Ovary (tissue), 3 donors: ENCODE measurements around the gene SEH1L.

Experiments used
- CTCF ChIP-seq, 3 donors: fragments of 450-650 bp in 2 of 3; fragments of 200-600 bp in 1 of 3; IDR thresholded peaks; one replicate each; pipeline versions ENCODE4 v1.5.1 to v1.8.0; 2016 to 2022; ENCODE audit warnings: antibody characterized with exemption in 3 of 3, mild to moderate bottlenecking in 1 of 3
- EP300 ChIP-seq: sonication (generic); formaldehyde crosslinking; IDR thresholded peaks from one replicate; pipeline ENCODE4 v1.6.1; 2017; ENCODE audit warnings: antibody characterized with exemption
- POLR2A ChIP-seq: fragments of 450-650 bp; IDR thresholded peaks from one replicate; pipeline ENCODE4 v1.6.1; 2017; ENCODE audit warnings: antibody characterized with exemption, mild to moderate bottlenecking, moderate library complexity
- donor health status: DM: no; HTN: no; CAD: no.

GRCh38 chr18:12911025-12911928, 36.5 kb upstream of the SEH1L start:
- no peak for TF ChIP-seq CTCF (IDR thresholded peaks at IDR 0.05)
- TF ChIP-seq POLR2A: no peak
- TF ChIP-seq EP300: no peak
